Chondrocyte (in vitro differentiated cells): ENCODE measurements around the gene NOS3. TPM values are rescaled to one million over a fixed set of nuclear protein-coding genes. Genes with fewer than 3 reads are reported as not detected.

Experiments used
- DNase-seq: peaks from one replicate; pipeline ENCODE4 v3.0.0; 2021; ENCODE audit warnings: mixed read lengths, low spot score
- H3K27ac Mint-ChIP-seq: one replicate; pipeline ENCODE4 v1.8.0; 2021; ENCODE audit warnings: mild to moderate bottlenecking, moderate library complexity, mixed read lengths; ENCODE audit not compliant: unreplicated experiment
- H3K27me3 Mint-ChIP-seq: 2 replicates; pipeline ENCODE4 v1.8.0; 2021; ENCODE audit warnings: low read depth, mixed read lengths
- H3K36me3 Mint-ChIP-seq: 2 replicates; pipeline ENCODE4 v1.8.0; 2021; ENCODE audit warnings: low read depth, mixed read lengths
- H3K4me1 Mint-ChIP-seq: 2 replicates; pipeline ENCODE4 v1.8.0; 2021; ENCODE audit warnings: low read depth, mild to moderate bottlenecking, mixed read lengths
- H3K4me3 Mint-ChIP-seq: one replicate; pipeline ENCODE4 v1.8.0; 2021; ENCODE audit warnings: mild to moderate bottlenecking, moderate library complexity, mixed read lengths; ENCODE audit not compliant: unreplicated experiment
- H3K9me3 Mint-ChIP-seq: 2 replicates; pipeline ENCODE4 v1.8.0; 2021; ENCODE audit warnings: low read depth, mixed read lengths
- total RNA-seq: library from RNA; stranded (reverse); gene quantifications from 3 replicates; pipeline ENCODE4 v1.2.1, GENCODE V29; 2021
- TF ChIP-seq, protein P1 (sequence below): fragments of 200-600 bp; sonication (generic); IDR thresholded peaks from 2 replicates; pipeline ENCODE4 v1.5.0; 2021; ENCODE audit warnings: antibody characterized with exemption, mild to moderate bottlenecking, moderate library complexity

NOS3 gene
- total RNA-seq, 1 donor from 2014 or later, result not detected

DNA sequence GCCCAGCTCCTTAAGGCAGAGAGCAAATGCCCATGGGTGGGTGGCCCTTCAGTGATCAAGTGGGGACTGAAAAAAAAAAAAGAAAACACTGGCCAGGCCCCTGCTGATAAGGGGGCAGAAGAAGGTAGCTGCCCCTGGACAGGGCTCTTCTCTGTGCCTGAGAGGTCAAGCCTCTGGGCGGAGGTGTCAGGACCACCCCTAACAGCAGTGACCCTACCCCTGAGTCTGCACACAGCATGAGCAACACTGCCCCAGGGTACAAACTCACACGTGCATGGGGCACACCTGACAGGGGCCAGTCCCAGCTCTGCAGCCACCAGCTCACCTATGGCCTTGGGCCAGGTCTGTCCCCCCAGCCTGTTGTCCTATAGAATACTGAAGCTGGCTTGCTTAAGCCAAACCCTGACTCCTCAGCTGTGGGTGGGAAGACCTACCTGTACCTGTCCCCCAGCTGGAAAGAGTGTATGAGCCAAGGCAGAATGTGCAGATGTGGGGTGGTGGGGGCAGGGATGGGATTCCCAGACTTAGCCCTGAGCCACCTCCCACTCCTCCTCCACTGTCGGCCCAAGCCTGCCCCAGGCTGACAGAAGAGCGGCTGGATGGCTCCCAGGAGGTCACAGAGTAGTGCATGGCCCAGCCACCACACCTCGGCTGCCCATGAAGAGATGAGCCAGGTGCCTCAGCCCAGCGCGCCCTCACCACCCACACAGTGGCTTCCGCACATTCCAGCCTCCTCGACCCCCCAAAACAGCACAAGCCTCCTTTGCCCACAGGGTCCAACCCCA, 36.4 kb upstream of the NOS3 start:
- no peak for DNase-seq
- no peak overlapping the region for H3K4me3 Mint-ChIP-seq
- peaks cover 9% of the 10 kb centered on the region for H3K4me1 Mint-ChIP-seq
- no peaks in the 10 kb centered on the region for H3K36me3 Mint-ChIP-seq
- no peak overlapping the region for H3K27ac Mint-ChIP-seq
- TF ChIP-seq, protein P1, sequence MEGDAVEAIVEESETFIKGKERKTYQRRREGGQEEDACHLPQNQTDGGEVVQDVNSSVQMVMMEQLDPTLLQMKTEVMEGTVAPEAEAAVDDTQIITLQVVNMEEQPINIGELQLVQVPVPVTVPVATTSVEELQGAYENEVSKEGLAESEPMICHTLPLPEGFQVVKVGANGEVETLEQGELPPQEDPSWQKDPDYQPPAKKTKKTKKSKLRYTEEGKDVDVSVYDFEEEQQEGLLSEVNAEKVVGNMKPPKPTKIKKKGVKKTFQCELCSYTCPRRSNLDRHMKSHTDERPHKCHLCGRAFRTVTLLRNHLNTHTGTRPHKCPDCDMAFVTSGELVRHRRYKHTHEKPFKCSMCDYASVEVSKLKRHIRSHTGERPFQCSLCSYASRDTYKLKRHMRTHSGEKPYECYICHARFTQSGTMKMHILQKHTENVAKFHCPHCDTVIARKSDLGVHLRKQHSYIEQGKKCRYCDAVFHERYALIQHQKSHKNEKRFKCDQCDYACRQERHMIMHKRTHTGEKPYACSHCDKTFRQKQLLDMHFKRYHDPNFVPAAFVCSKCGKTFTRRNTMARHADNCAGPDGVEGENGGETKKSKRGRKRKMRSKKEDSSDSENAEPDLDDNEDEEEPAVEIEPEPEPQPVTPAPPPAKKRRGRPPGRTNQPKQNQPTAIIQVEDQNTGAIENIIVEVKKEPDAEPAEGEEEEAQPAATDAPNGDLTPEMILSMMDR, result no peak
- H3K27me3 Mint-ChIP-seq, result no peaks in the 10 kb centered on the region
- H3K9me3 Mint-ChIP-seq, result no peaks in the 10 kb centered on the region

GRCh38 chr7:150954986-150955518, 35.8 kb upstream of the NOS3 start:
- Mint-ChIP-seq H3K4me1 (peaks cover 3% of the 10 kb centered on the region), H3K4me3 (no peak overlapping the region), H3K27ac (no peak overlapping the region), H3K27me3 (no peaks in the 10 kb centered on the region), H3K36me3 (no peaks in the 10 kb centered on the region), H3K9me3 (no peaks in the 10 kb centered on the region)
- DNase-seq, result no peak
- TF ChIP-seq, protein P1, result no peak

- Mint-ChIP-seq H3K4me1 (peaks cover 3% of the 10 kb centered on the region), H3K4me3 (no peak overlapping the region), H3K27me3 (no peaks in the 10 kb centered on the region), H3K36me3 (no peaks in the 10 kb centered on the region), H3K27ac (no peak overlapping the region), H3K9me3 (no peaks in the 10 kb centered on the region)
- TF ChIP-seq, protein P1, result no peak
- no peak for DNase-seq
These were observed 35.1 kb upstream of the NOS3 start for GRCh38 chr7:150955519-150956394.

GRCh38 chr7:150956395-150957132, 34.3 kb upstream of the NOS3 start:
- Mint-ChIP-seq H3K9me3 (no peaks in the 10 kb centered on the region), H3K4me3 (no peak overlapping the region), H3K4me1 (peaks cover 3% of the 10 kb centered on the region), H3K36me3 (no peaks in the 10 kb centered on the region), H3K27ac (no peak overlapping the region), H3K27me3 (no peaks in the 10 kb centered on the region)
- TF ChIP-seq, protein P1, result no peak
- DNase-seq, result no peak
